ENCODE data around the gene SERPINH1. TPM values are rescaled to one million over a fixed set of nuclear protein-coding genes. Genes with fewer than 3 reads are reported as not detected.

SERPINH1 gene
- total RNA-seq, 1 experiment from 2014 or later = 117 TPM

DNA sequence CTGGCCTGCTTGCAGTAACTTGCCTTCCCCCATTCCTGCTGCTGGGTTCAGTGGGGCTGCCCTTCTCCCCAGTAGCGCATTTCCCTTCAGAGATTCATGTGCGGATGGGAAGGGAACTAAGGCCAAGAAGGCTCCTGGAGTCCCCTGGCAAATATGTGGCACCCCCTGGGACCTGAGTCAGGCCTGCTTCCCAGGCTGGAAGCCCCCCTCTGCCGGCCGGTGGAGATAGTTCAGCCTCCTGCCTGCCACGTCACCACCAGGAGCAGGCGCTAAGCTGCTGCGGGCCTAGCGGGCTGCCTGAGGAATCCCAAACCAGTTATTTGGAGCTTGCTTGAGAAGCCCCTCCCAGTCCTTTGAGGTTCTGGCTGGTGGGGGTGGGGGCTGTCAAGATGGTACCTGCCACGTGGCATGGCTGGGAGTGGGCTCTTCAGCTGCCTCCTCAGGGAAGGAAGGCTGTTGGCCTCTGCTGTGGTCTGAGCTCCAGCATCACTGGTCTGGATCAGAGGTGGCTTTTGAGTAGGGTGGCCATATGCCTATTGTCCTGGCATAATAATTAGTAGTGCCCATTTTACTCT, 2.0 kb downstream of the SERPINH1 start:
- Histone ChIP-seq H3K79me2 (ENCODE audit: low read length) (peaks cover 53% of the 10 kb centered on the region), H4K20me1 (ENCODE audit: low read length) (no peaks in the 10 kb centered on the region), H2AFZ (ENCODE audit: low read length) (no peak overlapping the region), H3K9ac (ENCODE audit: low read length) (no peak overlapping the region; the same call in 1 of the 2 replicates), H3F3A (ENCODE audit: low read length, unreplicated experiment) (no peaks in the 10 kb centered on the region), H3K9me2 (replicated peaks; ENCODE audit: low read length) (no peaks in the 10 kb centered on the region), H3K4me1 (ENCODE audit: insufficient read depth, low read length) (peaks cover 31% of the 10 kb centered on the region), H3K27me3 (ENCODE audit: low read length) (no peaks in the 10 kb centered on the region), H3K36me3 (ENCODE audit: low read depth, low read length) (peaks cover 20% of the 10 kb centered on the region; the same call in 1 of the 2 replicates), H3K9me3 (ENCODE audit: low read length) (no peaks in the 10 kb centered on the region), H3K4me3 (ENCODE audit: low read length) (peak overlapping the region; percentile 80), H3K27ac (ENCODE audit: low read length) (no peak overlapping the region), H3K4me2 (ENCODE audit: low read length) (peak overlapping the region; percentile 86)
- ChIA-PET CTCF (no interaction called here), POLR2A (ENCODE audit: unreplicated experiment) (no interaction called here)
- TF ChIP-seq EZH2 (IDR thresholded peaks at IDR 0.05; ENCODE audit: low read length, unreplicated experiment) (no peak), CTCF (conservative IDR thresholded peaks at IDR 0.05; ENCODE audit: low read depth, low read length) (no peak), EZH2phosphoT487 (IDR thresholded peaks at IDR 0.05; ENCODE audit: borderline replicate concordance, low read length) (no peak)
- DNase-seq = no peak
- BruUV-seq (replicated peaks) = no TSS peak
- no peak for ATAC-seq
- intact Hi-C loops (cut with micrococcal nuclease) = no loop called here

DNA sequence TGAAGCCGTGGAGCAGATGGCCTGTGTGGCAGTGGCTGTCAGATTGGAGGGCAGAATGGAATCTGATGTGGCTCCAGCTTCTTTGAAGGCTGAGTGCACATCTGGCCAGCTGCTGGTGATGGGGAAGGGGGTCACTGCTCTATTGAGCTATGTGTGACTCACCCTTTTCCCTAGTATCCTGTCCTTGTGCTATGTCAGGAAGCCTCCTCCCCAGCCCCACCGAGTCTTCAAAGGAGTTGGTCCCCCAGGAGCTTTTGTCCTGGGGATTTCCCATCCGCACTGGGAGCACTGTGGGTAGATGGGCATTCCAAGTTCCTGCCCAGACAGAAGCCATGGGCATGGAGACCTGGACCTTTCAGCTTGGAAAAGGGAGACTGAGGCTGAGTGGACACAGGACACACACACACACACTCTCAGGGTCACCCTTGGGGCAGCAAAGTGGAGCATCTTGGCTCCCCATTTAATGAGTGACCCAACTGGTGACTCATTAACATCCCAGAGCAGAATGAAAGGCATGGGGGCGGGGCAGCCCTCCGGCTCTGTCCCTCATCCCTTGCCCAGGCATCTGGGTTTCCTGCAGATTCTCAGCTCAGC, 3.3 kb downstream of the SERPINH1 start:
- intact Hi-C loops (cut with micrococcal nuclease) = no loop called here
- Histone ChIP-seq H3K27ac (ENCODE audit: low read length) (no peak overlapping the region), H3K27me3 (ENCODE audit: low read length) (no peaks in the 10 kb centered on the region), H3K4me1 (ENCODE audit: insufficient read depth, low read length) (peaks cover 31% of the 10 kb centered on the region), H2AFZ (ENCODE audit: low read length) (no peak overlapping the region), H3K9me2 (replicated peaks; ENCODE audit: low read length) (no peaks in the 10 kb centered on the region), H3K9ac (ENCODE audit: low read length) (no peak overlapping the region), H3K4me3 (ENCODE audit: low read length) (no peak overlapping the region), H4K20me1 (ENCODE audit: low read length) (no peaks in the 10 kb centered on the region), H3F3A (ENCODE audit: low read length, unreplicated experiment) (no peaks in the 10 kb centered on the region), H3K9me3 (ENCODE audit: low read length) (no peaks in the 10 kb centered on the region), H3K79me2 (ENCODE audit: low read length) (peaks cover 53% of the 10 kb centered on the region), H3K36me3 (ENCODE audit: low read depth, low read length) (peaks cover 28% of the 10 kb centered on the region; the same call in 1 of the 2 replicates), H3K4me2 (ENCODE audit: low read length) (peak overlapping the region; percentile 14)
- DNase-seq (peak; percentile 77), ATAC-seq (peak; percentile 37)
- ChIA-PET POLR2A (ENCODE audit: unreplicated experiment) (no interaction called here), CTCF (interaction anchor here (0.5 kb wide), 1 partner anchor 89 kb away, joined by 3 read pairs; no protein-coding TSS in a partner anchor)
- no TSS peak for BruUV-seq (replicated peaks)
- TF ChIP-seq EZH2phosphoT487 (IDR thresholded peaks at IDR 0.05; ENCODE audit: borderline replicate concordance, low read length) (no peak), EZH2 (IDR thresholded peaks at IDR 0.05; ENCODE audit: low read length, unreplicated experiment) (no peak), CTCF (conservative IDR thresholded peaks at IDR 0.05; ENCODE audit: low read depth, low read length) (no peak)
